Neuronal stem cell (in vitro differentiated cells): ENCODE results near the gene SLC9A8.

Experiments
- DNase-seq: peaks from one replicate; pipeline ENCODE4 v3.0.0-alpha.2; 2013; ENCODE audit warnings: low spot score
- H2AFZ ChIP-seq: one replicate; pipeline ENCODE4 v1.6.1; 2013; ENCODE audit warnings: mild to moderate bottlenecking, low read length, inconsistent platforms
- H2AK5ac ChIP-seq: 2 replicates; pipeline ENCODE4 v1.6.1; 2013; ENCODE audit warnings: low read depth, mild to moderate bottlenecking, inconsistent platforms, low read length, moderate library complexity, mixed read lengths
- H2BK120ac ChIP-seq: 2 replicates; pipeline ENCODE4 v1.6.1; 2013; ENCODE audit warnings: low read depth, mild to moderate bottlenecking, inconsistent platforms, low read length, moderate library complexity, mixed read lengths
- H2BK12ac ChIP-seq: one replicate; pipeline ENCODE4 v1.6.1; 2013; ENCODE audit warnings: low read length, inconsistent platforms
- H2BK15ac ChIP-seq: 2 replicates; pipeline ENCODE4 v1.6.1; 2013; ENCODE audit warnings: mild to moderate bottlenecking, low read length, inconsistent platforms, mixed read lengths
- H2BK5ac ChIP-seq: one replicate; pipeline ENCODE4 v1.6.1; 2013; ENCODE audit warnings: inconsistent platforms, mild to moderate bottlenecking, low read length, moderate library complexity
- H3K14ac ChIP-seq: one replicate; pipeline ENCODE4 v1.6.1; 2013; ENCODE audit warnings: low read length, inconsistent platforms
- H3K18ac ChIP-seq: 2 replicates; pipeline ENCODE4 v1.6.1; 2013; ENCODE audit warnings: low read length, inconsistent platforms
- H3K23ac ChIP-seq: 2 replicates; pipeline ENCODE4 v1.6.1; 2013; ENCODE audit warnings: low read depth, mild to moderate bottlenecking, mixed read lengths, low read length, inconsistent platforms; ENCODE audit not compliant: poor library complexity
- H3K27ac ChIP-seq: replicated peaks from 3 replicates; pipeline ENCODE4 v1.5.1; 2013; ENCODE audit warnings: low read length, inconsistent platforms
- H3K27me3 ChIP-seq, 3 experiments: 2 replicates each; pipeline ENCODE4 v1.6.1; 2013; ENCODE audit warnings: low read length in 3 of 3, mild to moderate bottlenecking in 2 of 3, inconsistent platforms in 1 of 3, low read depth in 1 of 3, mixed read lengths in 1 of 3, moderate library complexity in 1 of 3; ENCODE audit not compliant: control insufficient read depth in 3 of 3, insufficient read depth in 3 of 3
- H3K36me3 ChIP-seq, 2 donors: replicated peaks in 1 of 2; 2 replicates each; pipeline ENCODE4 v1.6.1; 2013; ENCODE audit warnings: low read length in 2 of 2; ENCODE audit not compliant: control insufficient read depth in 2 of 2, insufficient read depth in 2 of 2
- H3K4ac ChIP-seq: 2 replicates; pipeline ENCODE4 v1.6.1; 2013; ENCODE audit warnings: inconsistent platforms, mild to moderate bottlenecking, low read length, moderate library complexity
- H3K4me1 ChIP-seq, 2 donors: 1 replicate in 1 of 2; 2 replicates in 1 of 2; pipeline ENCODE4 v1.6.1; 2013; ENCODE audit warnings: low read length in 2 of 2, low read depth in 1 of 2; ENCODE audit not compliant: control insufficient read depth in 2 of 2, insufficient read depth in 1 of 2
- H3K4me2 ChIP-seq: one replicate; pipeline ENCODE4 v1.6.1; 2013; ENCODE audit warnings: mild to moderate bottlenecking, low read length, inconsistent platforms; ENCODE audit not compliant: insufficient read depth, poor library complexity, severe bottlenecking
- H3K4me3 ChIP-seq, 2 donors: 2 replicates each; pipeline ENCODE4 v1.5.1; 2013; ENCODE audit warnings: low read length in 2 of 2, mild to moderate bottlenecking in 2 of 2, inconsistent platforms in 1 of 2, moderate library complexity in 1 of 2
- H3K79me1 ChIP-seq: one replicate; pipeline ENCODE4 v1.6.1; 2013; ENCODE audit warnings: low read depth, mild to moderate bottlenecking, inconsistent platforms, low read length, moderate library complexity
- H3K9ac ChIP-seq: one replicate; pipeline ENCODE4 v1.6.1; 2013; ENCODE audit warnings: mild to moderate bottlenecking, low read depth, low read length, inconsistent platforms; ENCODE audit not compliant: poor library complexity
- H3K9me3 ChIP-seq, 2 donors: replicated peaks in 1 of 2; 2 replicates each; pipeline versions ENCODE3 to v1.6.1; 2013; ENCODE audit warnings: low read length in 2 of 2, mild to moderate bottlenecking in 2 of 2, inconsistent platforms in 1 of 2, low read depth in 1 of 2, mixed read lengths in 1 of 2, moderate library complexity in 1 of 2; ENCODE audit not compliant: control insufficient read depth in 2 of 2, insufficient read depth in 1 of 2
- H4K8ac ChIP-seq: one replicate; pipeline ENCODE4 v1.6.1; 2013; ENCODE audit warnings: low read depth, mild to moderate bottlenecking, inconsistent platforms, low read length, moderate library complexity
- H4K91ac ChIP-seq: one replicate; pipeline ENCODE4 v1.6.1; 2013; ENCODE audit warnings: low read length, low read depth, mild to moderate bottlenecking, inconsistent platforms; ENCODE audit not compliant: poor library complexity
- WGBS, 2 donors: extraction: QIAGEN DNeasy Blood & Tissue Kit; methylation state at CpG; one replicate each; pipeline ENCODE4 v1.1.7; 2013; ENCODE audit warnings: missing lambda C conversion rate in 2 of 2, mixed read lengths in 1 of 2; ENCODE audit not compliant: insufficient read length in 2 of 2, insufficient replicate concordance in 1 of 2; ENCODE audit errors: extremely low coverage in 2 of 2; 5-methylcytosine and 5-hydroxymethylcytosine counted together

The SLC9A8 gene

DNA sequence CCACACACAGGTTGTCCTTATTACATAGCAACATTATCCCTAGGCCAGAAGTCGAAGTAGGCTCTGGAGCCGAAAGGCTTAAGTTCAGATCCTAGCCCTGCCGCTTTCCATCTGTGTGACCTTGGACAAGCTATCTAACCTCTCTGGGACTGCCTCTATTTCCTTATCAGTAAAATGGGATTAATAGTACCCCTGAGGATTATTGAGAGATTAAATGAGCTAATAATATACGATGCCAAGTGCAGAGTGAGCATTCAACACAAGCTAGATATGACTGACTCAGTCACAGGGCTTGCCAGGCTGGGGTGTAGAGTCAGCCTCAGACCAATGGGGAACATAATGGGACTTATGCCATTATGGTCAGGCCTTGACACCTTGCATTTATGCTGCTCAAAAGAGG, 111.6 kb downstream of the SLC9A8 start:
- no peak overlapping the region for H2BK120ac ChIP-seq
- no peak overlapping the region for H3K4ac ChIP-seq
- no peak overlapping the region for H3K23ac ChIP-seq
- H4K91ac ChIP-seq = no peak overlapping the region
- no peak overlapping the region for H2AK5ac ChIP-seq
- H2AFZ ChIP-seq = no peak overlapping the region
- H3K18ac ChIP-seq = no peak overlapping the region
- no peak overlapping the region for H3K27ac ChIP-seq
- no peaks in the 10 kb centered on the region for H3K36me3 ChIP-seq
- H3K27me3 ChIP-seq = no peaks in the 10 kb centered on the region
- no peak overlapping the region for H3K14ac ChIP-seq
- H3K4me3 ChIP-seq = no peak overlapping the region
- H2BK12ac ChIP-seq = no peak overlapping the region
- no peak for DNase-seq
- no peaks in the 10 kb centered on the region for H3K79me1 ChIP-seq
- H3K9ac ChIP-seq = no peak overlapping the region
- no peak overlapping the region for H2BK15ac ChIP-seq
- no CpG with 5 or more reads among the region's 4 CpGs for WGBS, 2 donors
- H4K8ac ChIP-seq = no peak overlapping the region
- H3K4me2 ChIP-seq = no peak overlapping the region
- H3K9me3 ChIP-seq = no peaks in the 10 kb centered on the region
- H2BK5ac ChIP-seq = no peak overlapping the region
- no peaks in the 10 kb centered on the region for H3K4me1 ChIP-seq

DNA sequence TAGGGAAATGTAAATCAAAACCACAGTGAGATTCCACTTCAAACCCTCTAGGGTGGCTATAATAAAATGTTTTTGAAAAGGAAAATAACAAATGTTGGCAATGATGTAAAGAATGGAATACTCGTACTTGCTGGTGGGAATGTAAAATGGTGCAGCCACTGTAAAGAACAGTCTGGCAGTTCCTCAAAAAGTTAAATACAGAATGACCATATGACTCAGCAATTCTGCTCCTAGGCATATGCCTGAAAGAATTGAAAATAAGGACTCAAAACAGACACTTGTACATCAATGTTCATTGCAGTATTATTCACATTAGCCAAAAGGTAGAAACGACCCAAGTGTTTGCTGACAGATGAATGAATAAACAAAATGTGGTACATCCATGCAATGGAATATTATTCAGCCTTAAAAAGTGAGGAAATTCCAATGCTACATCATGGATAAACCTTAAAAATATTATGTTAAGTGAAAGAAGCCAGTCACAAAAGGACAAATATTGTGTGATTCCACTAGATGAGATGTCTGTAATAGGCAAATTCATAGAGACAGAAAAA, 113.3 kb downstream of the SLC9A8 start:
- Histone ChIP-seq H2AK5ac (no peak overlapping the region), H2BK12ac (no peak overlapping the region), H2AFZ (no peak overlapping the region), H3K9ac (no peak overlapping the region), H3K18ac (no peak overlapping the region), H3K27ac (no peak overlapping the region), H3K27me3 (no peaks in the 10 kb centered on the region), H3K9me3 (no peaks in the 10 kb centered on the region), H2BK120ac (no peak overlapping the region), H3K36me3 (no peaks in the 10 kb centered on the region), H2BK15ac (no peak overlapping the region), H3K4ac (no peak overlapping the region), H3K4me2 (no peak overlapping the region), H3K23ac (no peak overlapping the region), H4K8ac (no peak overlapping the region), H3K79me1 (no peaks in the 10 kb centered on the region), H3K4me3 (no peak overlapping the region), H4K91ac (no peak overlapping the region), H3K14ac (no peak overlapping the region), H3K4me1 (no peaks in the 10 kb centered on the region), H2BK5ac (no peak overlapping the region)
- DNase-seq = no peak
- no CpG with 5 or more reads among the region's 2 CpGs for WGBS, 2 donors

DNA sequence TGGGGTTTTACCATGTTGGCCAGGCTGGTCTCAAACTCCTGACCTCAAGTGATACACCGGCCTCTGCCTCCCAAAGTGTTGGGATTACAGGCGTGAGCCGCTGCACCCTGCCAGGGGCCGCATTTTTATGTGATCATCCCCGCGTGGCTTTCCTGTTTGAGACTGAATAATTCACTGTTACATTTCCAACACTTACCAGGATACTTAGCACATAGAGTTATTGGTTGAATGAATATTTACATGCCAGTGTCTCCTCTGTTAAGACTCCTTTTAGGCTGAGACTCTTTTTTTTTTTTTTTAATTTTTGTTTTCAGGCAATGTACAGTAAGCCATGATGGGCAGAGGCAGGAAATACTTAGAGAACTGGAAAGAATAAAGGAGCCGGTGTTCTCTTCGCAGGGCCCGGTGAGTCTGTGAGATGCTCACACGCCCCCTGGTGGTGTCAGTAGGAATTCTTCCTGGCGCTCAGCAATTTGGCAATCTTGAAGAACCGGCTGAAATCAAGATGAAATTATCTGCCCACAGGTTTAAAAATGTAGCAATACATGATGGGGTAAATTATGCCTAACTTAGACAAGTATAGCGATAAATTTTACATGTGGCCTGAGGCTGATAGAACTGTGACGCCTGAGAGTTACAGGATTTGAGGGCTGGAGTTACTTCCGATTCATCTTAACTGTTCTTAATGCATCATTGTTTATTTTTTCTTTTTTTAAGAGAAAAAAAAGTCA, 115.9 kb downstream of the SLC9A8 start:
- no peak overlapping the region for H4K8ac ChIP-seq
- no peak overlapping the region for H3K18ac ChIP-seq
- no peaks in the 10 kb centered on the region for H3K27me3 ChIP-seq
- no peak overlapping the region for H2BK15ac ChIP-seq
- no peak overlapping the region for H3K4me3 ChIP-seq
- H3K36me3 ChIP-seq = no peaks in the 10 kb centered on the region
- H3K9ac ChIP-seq = no peak overlapping the region
- no peak overlapping the region for H2BK12ac ChIP-seq
- no peaks in the 10 kb centered on the region for H3K4me1 ChIP-seq
- no peaks in the 10 kb centered on the region for H3K9me3 ChIP-seq
- no peaks in the 10 kb centered on the region for H3K79me1 ChIP-seq
- H2BK120ac ChIP-seq = no peak overlapping the region
- H3K4me2 ChIP-seq = no peak overlapping the region
- H3K27ac ChIP-seq = no peak overlapping the region
- no peak overlapping the region for H3K4ac ChIP-seq
- H2AFZ ChIP-seq = peak overlapping the region; percentile 64
- WGBS, 2 donors = no CpG with 5 or more reads among the region's 15 CpGs
- no peak overlapping the region for H3K23ac ChIP-seq
- no peak overlapping the region for H4K91ac ChIP-seq
- DNase-seq = peak; percentile 73
- H2AK5ac ChIP-seq = no peak overlapping the region
- no peak overlapping the region for H3K14ac ChIP-seq
- H2BK5ac ChIP-seq = no peak overlapping the region

DNA sequence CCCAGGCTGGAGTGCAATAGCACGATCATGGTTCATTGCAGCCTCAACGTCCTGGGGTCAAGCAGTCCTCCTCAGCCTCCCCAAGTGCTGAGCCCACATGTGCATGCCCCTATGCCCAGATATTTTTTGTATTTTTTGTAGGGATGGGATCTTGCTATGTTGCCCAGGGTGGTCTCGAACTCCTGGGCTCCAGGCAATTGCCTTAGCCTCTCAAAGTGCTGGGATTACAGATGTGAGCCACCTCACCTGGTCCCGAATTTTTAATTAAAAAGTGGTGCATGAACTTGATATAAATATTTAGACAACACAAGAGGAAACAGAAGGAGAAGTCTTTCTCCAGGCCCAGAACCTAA, 116.5 kb downstream of the SLC9A8 start:
- Histone ChIP-seq H2AFZ (peak overlapping the region; percentile 8), H3K4me2 (no peak overlapping the region), H2BK120ac (no peak overlapping the region), H3K4me1 (no peaks in the 10 kb centered on the region), H3K14ac (no peak overlapping the region), H3K9me3 (no peaks in the 10 kb centered on the region), H3K4me3 (no peak overlapping the region), H2BK12ac (no peak overlapping the region), H3K23ac (no peak overlapping the region), H3K27ac (no peak overlapping the region), H3K27me3 (no peaks in the 10 kb centered on the region), H2BK5ac (no peak overlapping the region), H2BK15ac (no peak overlapping the region), H3K9ac (no peak overlapping the region), H3K36me3 (no peaks in the 10 kb centered on the region), H3K79me1 (no peaks in the 10 kb centered on the region), H4K91ac (no peak overlapping the region), H3K4ac (no peak overlapping the region), H4K8ac (no peak overlapping the region), H3K18ac (no peak overlapping the region), H2AK5ac (no peak overlapping the region)
- WGBS, 2 donors = no CpG with 5 or more reads among the region's 4 CpGs
- DNase-seq = no peak
